NT2/D1 (cell line): ENCODE measurements around the gene SMS.

Source experiments
- SUZ12 ChIP-seq: IDR thresholded peaks from 2 replicates; pipeline ENCODE4 v1.6.1; 2011; ENCODE audit not compliant: insufficient read length, insufficient read depth; ENCODE audit errors: extremely low read depth
- YY1 ChIP-seq: IDR thresholded peaks from 2 replicates; pipeline ENCODE4 v1.6.1; 2011; ENCODE audit not compliant: insufficient read length, insufficient read depth
- ZNF274 ChIP-seq: IDR thresholded peaks from 2 replicates; pipeline ENCODE4 v1.6.1; 2011; ENCODE audit warnings: mild to moderate bottlenecking, low read depth, low read length

- TF ChIP-seq SUZ12 (no peak), ZNF274 (no peak), YY1 (no peak)
Observed at GRCh38 chrX:21958916-21959315, 18.4 kb downstream of the SMS start.
